GM12878 (cell line): Measurements from ENCODE around the gene ATL2. TPM values are rescaled to one million over a fixed set of nuclear protein-coding genes. Genes with fewer than 3 reads are reported as not detected.
A peak's percentile ranks its signal among the peaks of the same experiment; 100 is the strongest.

ENCODE experiments used
- ATAC-seq: fragments of 200-7000 bp; cut with Tn5 transposase; 3 replicates; pipeline ENCODE4 v1.9.1; 2020; ENCODE audit warnings: mild to moderate bottlenecking, moderate library complexity
- BruUV-seq: library from RNA; stranded (reverse); fragments of 400-500 nt; replicated peaks from 2 replicates; lab custom pipeline; 2021; lab: Mats Ljungman, UMichigan
- CTCF ChIA-PET: fragments of 300-600 bp; sonication (Branson Sonifier 250); formaldehyde crosslinking; extraction: SDS; loops from one replicate; lab custom pipeline; 2021; ENCODE audit warnings: inconsistent platforms; lab: Yijun Ruan, JAX
- POLR2A ChIA-PET: fragments of 350-600 bp; formaldehyde crosslinking; extraction: SDS; loops from one replicate; lab custom pipeline; 2021; ENCODE audit warnings: inconsistent platforms; lab: Charles Lee
- RAD21 ChIA-PET: fragments of 300-600 bp; sonication (Branson Sonifier 250); formaldehyde crosslinking; loops from one replicate; lab custom pipeline; 2023; ENCODE audit warnings: antibody characterized with exemption; ENCODE audit not compliant: unreplicated experiment; lab: Charles Lee
- SMC1A ChIA-PET: fragments of 300-600 bp; sonication (Branson Sonifier 250); formaldehyde crosslinking; loops from one replicate; lab custom pipeline; 2023; ENCODE audit not compliant: unreplicated experiment, uncharacterized antibody; lab: Charles Lee
- DNase-seq: peaks from one replicate; pipeline ENCODE4 v3.0.0-alpha.2; 2011; ENCODE audit warnings: low read depth, low spot score
- FAIRE-seq: peaks from 3 replicates; lab custom pipeline; 2011; peaks lifted over from hg19 to GRCh38; lab: Jason Lieb, UNC
- H2AFZ ChIP-seq: 2 replicates; pipeline ENCODE4 v1.6.0; 2011; ENCODE audit warnings: low read depth, low read length, control low read depth; ENCODE audit not compliant: control insufficient read depth
- H3K27ac ChIP-seq: 2 replicates; pipeline ENCODE4 v1.5.1; 2011; ENCODE audit warnings: control low read depth; ENCODE audit not compliant: control insufficient read depth, insufficient read depth
- H3K27me3 ChIP-seq, 2 experiments: replicated peaks in 1 of 2; 2 replicates each; pipeline versions ENCODE4 v1.6.0 to v1.6.1; 2011; ENCODE audit warnings: low read length in 1 of 2; ENCODE audit not compliant: control insufficient read depth in 2 of 2, insufficient read depth in 2 of 2
- H3K36me3 ChIP-seq, 2 experiments: 2 replicates each; pipeline ENCODE4 v1.5.1; 2011; ENCODE audit warnings: low read length in 1 of 2; ENCODE audit not compliant: control insufficient read depth in 2 of 2, insufficient read depth in 2 of 2
- H3K4me1 ChIP-seq: 2 replicates; pipeline ENCODE4 v1.6.1; 2011; ENCODE audit warnings: mild to moderate bottlenecking, low read length, moderate library complexity, mixed read lengths; ENCODE audit not compliant: control insufficient read depth, insufficient read depth
- H3K4me2 ChIP-seq: 2 replicates; pipeline ENCODE4 v1.6.0; 2011; ENCODE audit warnings: control low read depth; ENCODE audit not compliant: control insufficient read depth, insufficient read depth
- H3K4me3 ChIP-seq: fragments of 200-600 bp; sonication (generic); 2 replicates; pipeline ENCODE4 v1.5.1; 2016
- H3K79me2 ChIP-seq: 2 replicates; pipeline ENCODE4 v1.6.0; 2011; ENCODE audit warnings: low read length; ENCODE audit not compliant: control insufficient read depth, insufficient read depth
- H3K9ac ChIP-seq: 2 replicates; pipeline ENCODE4 v1.8.0; 2011; ENCODE audit warnings: low read length, control low read depth, mixed read lengths; ENCODE audit not compliant: control insufficient read depth, insufficient read depth
- H3K9me3 ChIP-seq: replicated peaks from 3 replicates; pipeline ENCODE4 v1.5.1; 2011; ENCODE audit warnings: mild to moderate bottlenecking, low read length; ENCODE audit not compliant: control insufficient read depth, insufficient read depth
- H4K20me1 ChIP-seq: 2 replicates; pipeline ENCODE4 v1.6.0; 2011; ENCODE audit not compliant: control insufficient read depth, insufficient read depth
- ATF2 ChIP-seq: IDR thresholded peaks from 2 replicates; pipeline ENCODE4 v1.6.1; 2012; ENCODE audit warnings: low read length, inconsistent platforms
- DPF2 ChIP-seq: fragments of 450-650 bp; IDR thresholded peaks from 2 replicates; pipeline ENCODE4 v1.6.1; 2017; ENCODE audit warnings: mild to moderate bottlenecking
- RAD21 ChIP-seq: IDR thresholded peaks from 2 replicates; pipeline ENCODE4 v1.6.1; 2011; ENCODE audit warnings: mild to moderate bottlenecking, low read depth, low read length, moderate library complexity; ENCODE audit not compliant: insufficient read depth
- RAD51 ChIP-seq: fragments of 450-650 bp; IDR thresholded peaks from 2 replicates; pipeline ENCODE4 v1.6.1; 2016; ENCODE audit warnings: moderate library complexity, mild to moderate bottlenecking, inconsistent platforms
- RBBP5 ChIP-seq: fragments of 200-600 bp; sonication (generic); conservative IDR thresholded peaks from 2 replicates; pipeline ENCODE4 v1.6.1; 2016
- SMC3 ChIP-seq: IDR thresholded peaks from 2 replicates; pipeline ENCODE4 v1.6.1; 2011; ENCODE audit warnings: low read length, improper control_type of control experiment, borderline replicate concordance
- ZBTB11 ChIP-seq: fragments of 450-650 bp; formaldehyde crosslinking; IDR thresholded peaks from 2 replicates; pipeline ENCODE4 v1.5.0; 2022; ENCODE audit warnings: mild to moderate bottlenecking, missing genetic modification characterization
- ZNF274 ChIP-seq: IDR thresholded peaks from one replicate; pipeline ENCODE4 v1.8.0; 2011; ENCODE audit not compliant: insufficient read length, insufficient read depth
- ZZZ3 ChIP-seq: IDR thresholded peaks from 2 replicates; pipeline ENCODE4 v1.6.1; 2011; ENCODE audit warnings: low read depth; ENCODE audit not compliant: control insufficient read depth, insufficient read length
- WGBS: methylation state at CpG from one replicate; pipeline ENCODE4 v1.1.6; 2016; ENCODE audit warnings: low lambda C conversion rate; ENCODE audit not compliant: insufficient replicate concordance, insufficient coverage; ENCODE audit errors: missing lambda C conversion rate; 5-methylcytosine and 5-hydroxymethylcytosine counted together
- in situ Hi-C: fragments of 300-500 bp; cut with MboI; formaldehyde crosslinking; loops from 9 replicates; pipeline ENCODE4 v1.14.3; 2018; ENCODE audit warnings: mixed read lengths
- intact Hi-C: fragments of 100-400 bp; cut with micrococcal nuclease; formaldehyde crosslinking; loops from one replicate; pipeline ENCODE4 v1.14.2; 2022; ENCODE audit not compliant: unreplicated experiment
- polyA plus RNA-seq, 11 experiments: library from polyadenylated mRNA; depleted of rRNA in 4 of 11; unstranded in 6 of 11; stranded (reverse) in 5 of 11; fragments of >200 nt; fragmentation: Nextera tagmentation in 4 of 11; fragmentation: Illumina TruSeq in 1 of 11; extraction: Ambion mirVana in 4 of 11; extraction: Trizol in 1 of 11; gene quantifications; 1 replicate in 1 of 11; 2 replicates in 10 of 11; pipeline versions ENCODE4 v1.2.1 to v1.2.3, GENCODE V29; 2011 to 2016; ENCODE audit warnings: inconsistent platforms in 2 of 11, missing spikeins in 2 of 11, low read depth in 1 of 11
- total RNA-seq, 4 experiments: library from RNA; depleted of rRNA in 3 of 4; stranded (reverse); fragments of >200 nt in 3 of 4; fragmentation: Illumina TruSeq in 1 of 4; extraction: Trizol in 1 of 4; gene quantifications; 2 replicates each; pipeline versions ENCODE4 v1.2.1 to v1.2.3, GENCODE V29; 2013 to 2021

ATL2 gene
- total and polyA plus RNA-seq, 10 of the 15 experiments (the other 5 are each of a cell fraction or from before 2014, with no cell fraction given), result 8.6 to 51.5 (median 41.8) TPM

- Histone ChIP-seq H3K9me3 (peaks cover 21% of the 10 kb centered on the region; the same call in 2 of the 3 replicates), H3K9ac (no peak overlapping the region), H2AFZ (no peak overlapping the region), H3K27ac (peak overlapping the region; percentile 78), H4K20me1 (no peaks in the 10 kb centered on the region), H3K4me2 (no peak overlapping the region), H3K79me2 (no peaks in the 10 kb centered on the region), H3K4me3 (no peak overlapping the region), H3K4me1 (peaks cover 32% of the 10 kb centered on the region), H3K27me3 (no peaks in the 10 kb centered on the region), H3K36me3 (no peaks in the 10 kb centered on the region; a peak in 1 of 4 replicates)
- in situ Hi-C loops (loop anchor here (5.0 kb wide), 2 partner anchors 282 to 872 kb away; no protein-coding TSS in a partner anchor), intact Hi-C loops (loop anchor here (5.0 kb wide), 1 partner anchor 97 kb away; no protein-coding TSS in a partner anchor)
- WGBS, result 78% methylated on average over 4 of the region's 4 CpGs
- CTCF ChIA-PET, result interaction anchor here (1.5 to 4.5 kb wide), 2 partner anchors 10 to 244 kb away, joined by 6 to 26 read pairs; no protein-coding TSS in a partner anchor
- no peak for DNase-seq
- ATAC-seq, result no peak
- TF ChIP-seq SMC3 (no peak), ZZZ3 (no peak), RAD21 (no peak), ATF2 (no peak; the same call in 1 of the 2 replicates), RBBP5 (no peak), DPF2 (no peak), RAD51 (no peak), ZNF274 (no peak), ZBTB11 (CRISPR knock-in tag) (no peak)
- SMC1A ChIA-PET, result interaction anchor here (0.6 to 5.3 kb wide), 7 partner anchors 10 to 243 kb away, joined by 3 to 43 read pairs (median 3); no protein-coding TSS in a partner anchor
- no TSS peak for BruUV-seq
- POLR2A ChIA-PET, result interaction anchor here (1.3 kb wide), 1 partner anchor 79 kb away, joined by 3 read pairs; no protein-coding TSS in a partner anchor
- FAIRE-seq, result no peak
- RAD21 ChIA-PET, result interaction anchor here (0.6 to 3.3 kb wide), 2 partner anchors 9 to 78 kb away, joined by 3 to 28 read pairs; no protein-coding TSS in a partner anchor
Measured at GRCh38 chr2:38264396-38265221, 112.5 kb downstream of the ATL2 start.
